Endodermal cell (in vitro differentiated cells): ENCODE data around the gene FAM177B. TPM values are rescaled to one million over a fixed set of nuclear protein-coding genes. Genes with fewer than 3 reads are reported as not detected.

ENCODE experiments used
- DNase-seq: peaks from one replicate; pipeline ENCODE4 v3.0.0-alpha.2; 2017
- H3K27ac ChIP-seq: 2 replicates; pipeline ENCODE4 v1.5.1; 2013; ENCODE audit warnings: mild to moderate bottlenecking, low read depth, low read length, moderate library complexity
- H3K27me3 ChIP-seq: 2 replicates; pipeline ENCODE4 v1.6.1; 2013; ENCODE audit warnings: mild to moderate bottlenecking, low read length, moderate library complexity; ENCODE audit not compliant: insufficient read depth, control insufficient read depth, poor library complexity, severe bottlenecking
- H3K36me3 ChIP-seq: 2 replicates; pipeline ENCODE4 v1.7.0; 2013; ENCODE audit warnings: mild to moderate bottlenecking, low read length, moderate library complexity; ENCODE audit not compliant: control insufficient read depth, insufficient read depth
- H3K4me1 ChIP-seq: one replicate; pipeline ENCODE4 v1.7.0; 2013; ENCODE audit warnings: low read length; ENCODE audit not compliant: control insufficient read depth, insufficient read depth
- H3K4me3 ChIP-seq: 2 replicates; pipeline ENCODE4 v1.5.1; 2013; ENCODE audit warnings: mild to moderate bottlenecking, low read length, moderate library complexity
- H3K9ac ChIP-seq: 2 replicates; pipeline ENCODE4 v1.6.1; 2013; ENCODE audit warnings: mild to moderate bottlenecking, low read length, moderate library complexity; ENCODE audit not compliant: poor library complexity, severe bottlenecking; ENCODE audit errors: extremely low read depth
- H3K9me3 ChIP-seq: 2 replicates; pipeline ENCODE4 v1.6.1; 2013; ENCODE audit warnings: mild to moderate bottlenecking, low read length, moderate library complexity; ENCODE audit not compliant: control insufficient read depth
- H3K27ac Mint-ChIP-seq: 2 replicates; pipeline ENCODE4 v1.8.0; 2020; ENCODE audit warnings: mixed read lengths
- H3K27me3 Mint-ChIP-seq: 2 replicates; pipeline ENCODE4 v1.8.0; 2021; ENCODE audit warnings: mild to moderate bottlenecking, mixed read lengths; ENCODE audit not compliant: insufficient read depth
- H3K36me3 Mint-ChIP-seq: 2 replicates; pipeline ENCODE4 v1.8.0; 2020; ENCODE audit warnings: low read depth, mixed read lengths
- H3K4me1 Mint-ChIP-seq: 2 replicates; pipeline ENCODE4 v1.8.0; 2020; ENCODE audit warnings: mixed read lengths
- H3K4me3 Mint-ChIP-seq: 2 replicates; pipeline ENCODE4 v1.8.0; 2020; ENCODE audit warnings: mild to moderate bottlenecking, moderate library complexity, mixed read lengths
- H3K9me3 Mint-ChIP-seq: 2 replicates; pipeline ENCODE4 v1.8.0; 2020; ENCODE audit warnings: mild to moderate bottlenecking, mixed read lengths
- CTCF ChIP-seq: fragments of 200-600 bp; sonication (generic); conservative IDR thresholded peaks from 2 replicates; pipeline ENCODE4 v1.5.0; 2021; ENCODE audit warnings: antibody characterized with exemption, mild to moderate bottlenecking
- WGBS, 2 experiments: methylation state at CpG; one replicate each; pipeline versions ENCODE4 v1.1.5 to v1.1.7; 2013; ENCODE audit warnings: missing lambda C conversion rate in 2 of 2, mixed read lengths in 1 of 2; ENCODE audit not compliant: insufficient coverage in 1 of 2, insufficient read length in 1 of 2; 5-methylcytosine and 5-hydroxymethylcytosine counted together
- total RNA-seq, 2 donors: library from RNA; stranded (reverse); fragmentation: NEBNext Ultra II Directional in 1 of 2; extraction: Animal tissue kit (Norgen Biotek cat#: 25700) in 1 of 2; gene quantifications; 2 replicates in 1 of 2; 3 replicates in 1 of 2; pipeline ENCODE4 v1.2.1, GENCODE V29; 2021

FAM177B gene
- total RNA-seq, 2 donors from 2014 or later: not detected

- Mint-ChIP-seq H3K4me3 (no peak overlapping the region), H3K4me1 (no peaks in the 10 kb centered on the region), H3K27me3 (no peaks in the 10 kb centered on the region), H3K9me3 (no peaks in the 10 kb centered on the region), H3K27ac (no peak overlapping the region), H3K36me3 (no peaks in the 10 kb centered on the region)
- Histone ChIP-seq H3K9ac (no peak overlapping the region), H3K27me3 (no peaks in the 10 kb centered on the region), H3K4me1 (no peaks in the 10 kb centered on the region), H3K4me3 (no peak overlapping the region), H3K36me3 (no peaks in the 10 kb centered on the region), H3K27ac (no peak overlapping the region), H3K9me3 (no peaks in the 10 kb centered on the region)
- no peak for DNase-seq
- no peak for TF ChIP-seq CTCF
- WGBS, 2 experiments: 92 to 93% methylated on average over 6 to 10 of the region's 10 CpGs
Measured at GRCh38 chr1:222754366-222755139, 17.6 kb downstream of the FAM177B start.

- no peaks in the 10 kb centered on the region for H3K27me3 Mint-ChIP-seq
- H3K9ac ChIP-seq: no peak overlapping the region
- H3K36me3 Mint-ChIP-seq: no peaks in the 10 kb centered on the region
- no peaks in the 10 kb centered on the region for H3K9me3 Mint-ChIP-seq
- no peak overlapping the region for H3K4me3 ChIP-seq
- no peak overlapping the region for H3K4me3 Mint-ChIP-seq
- TF ChIP-seq CTCF: no peak
- no peaks in the 10 kb centered on the region for H3K4me1 ChIP-seq
- no peaks in the 10 kb centered on the region for H3K9me3 ChIP-seq
- H3K36me3 ChIP-seq: no peaks in the 10 kb centered on the region
- WGBS, 2 experiments: 88 to 90% methylated on average over 9 to 10 of the region's 10 CpGs
- no peaks in the 10 kb centered on the region for H3K27me3 ChIP-seq
- DNase-seq: no peak
- H3K27ac ChIP-seq: no peak overlapping the region
- H3K27ac Mint-ChIP-seq: no peak overlapping the region
- H3K4me1 Mint-ChIP-seq: no peaks in the 10 kb centered on the region
Measured at GRCh38 chr1:222757646-222758268, 20.8 kb downstream of the FAM177B start.

DNA sequence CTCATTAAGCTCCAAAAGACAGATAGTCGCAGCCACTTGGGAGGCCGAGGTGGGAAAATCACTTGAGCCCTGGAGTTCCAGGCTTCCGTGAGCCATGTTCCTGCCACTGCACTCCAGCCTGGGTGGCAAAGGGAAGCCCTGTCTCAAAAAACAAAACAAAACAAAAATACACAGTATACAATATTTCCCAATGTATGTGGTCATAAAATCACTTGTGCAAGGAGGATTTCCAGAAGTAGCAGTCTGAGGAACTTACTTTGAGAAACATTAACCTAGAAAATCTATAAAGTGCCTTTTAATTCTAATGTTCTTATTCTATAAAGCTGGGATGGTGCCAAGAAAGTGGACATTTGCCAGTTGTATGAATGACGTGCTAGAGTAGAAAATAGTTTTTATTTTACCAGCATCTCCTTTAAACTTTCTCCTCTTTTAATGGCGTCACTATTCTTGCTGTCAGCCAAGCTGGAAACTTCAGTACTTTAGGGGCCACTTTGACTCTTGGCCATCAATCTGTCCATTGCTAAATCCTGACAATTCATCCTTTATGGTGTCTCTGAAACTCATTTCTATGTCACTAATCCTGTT, 22.5 kb downstream of the FAM177B start:
- Histone ChIP-seq H3K9ac (no peak overlapping the region), H3K4me1 (no peaks in the 10 kb centered on the region), H3K36me3 (no peaks in the 10 kb centered on the region), H3K27ac (no peak overlapping the region), H3K9me3 (no peaks in the 10 kb centered on the region), H3K4me3 (no peak overlapping the region), H3K27me3 (no peaks in the 10 kb centered on the region)
- no peak for DNase-seq
- Mint-ChIP-seq H3K9me3 (peaks cover 4% of the 10 kb centered on the region), H3K4me3 (no peak overlapping the region), H3K27ac (no peak overlapping the region), H3K27me3 (peaks cover 9% of the 10 kb centered on the region), H3K36me3 (no peaks in the 10 kb centered on the region), H3K4me1 (no peaks in the 10 kb centered on the region)
- WGBS, 2 experiments: 87 to 100% methylated on average over 3 to 5 of the region's 5 CpGs
- TF ChIP-seq CTCF: no peak
